ENCODE data around the gene PPP4R1. TPM values are rescaled to one million over a fixed set of nuclear protein-coding genes. Genes with fewer than 3 reads are reported as not detected.
"Not testable (repeated sequence)": the region's sequence is repeated elsewhere in the genome, so short reads cannot be mapped to it uniquely, and the experiment has no call there.

PPP4R1 gene
- total RNA-seq, 2 experiments from 2014 or later, result 40.2 to 42.0 TPM

- Mint-ChIP-seq H3K4me1 (peaks cover 39% of the 10 kb centered on the region), H3K27ac (peak overlapping the region; percentile 73), H3K4me3 (peak overlapping the region; percentile 69), H3K9me3 (no peaks in the 10 kb centered on the region), H3K36me3 (peaks cover 13% of the 10 kb centered on the region), H3K27me3 (no peaks in the 10 kb centered on the region)
- POLR2A ChIA-PET, result interaction anchor here (2.1 kb wide), 1 partner anchor 298 kb away, joined by 8 read pairs; the partner anchor contains the start of gene VAPA
- no peak for ATAC-seq (ENCODE audit: low read depth)
- DNase-seq, result no peak
These were observed 980 bp upstream of the PPP4R1 start for GRCh38 chr18:9615280-9615797.

GRCh38 chr18:9613550-9614400 lies 584 bp downstream of the PPP4R1 start:
- ATAC-seq (ENCODE audit: low read depth), result peak; percentile 41
- Mint-ChIP-seq H3K27me3 (no peaks in the 10 kb centered on the region), H3K27ac (peak overlapping the region; percentile 81), H3K9me3 (no peaks in the 10 kb centered on the region), H3K4me3 (peak overlapping the region; percentile 97), H3K4me1 (peaks cover 37% of the 10 kb centered on the region), H3K36me3 (peaks cover 13% of the 10 kb centered on the region)
- POLR2A ChIA-PET, result no interaction called here
- DNase-seq, result peak; percentile 70

DNA sequence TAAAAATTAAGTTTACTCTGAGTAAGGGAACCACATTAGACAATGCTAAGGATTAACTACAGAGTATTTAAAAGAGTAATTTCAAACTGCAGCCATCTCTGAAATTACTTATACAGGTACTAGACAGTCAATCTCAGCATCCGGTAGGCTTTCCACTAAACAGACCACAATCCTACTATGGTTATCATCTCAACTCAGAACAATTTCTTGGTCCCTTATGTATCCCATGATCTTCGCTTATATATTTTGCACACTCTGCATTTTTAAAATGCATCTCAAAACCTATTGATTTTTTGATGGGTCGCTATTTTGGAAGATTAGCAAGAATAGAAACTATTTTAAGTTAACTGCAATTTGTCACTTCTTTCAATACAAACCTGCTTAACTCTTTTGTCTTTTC lies 1.4 kb downstream of the PPP4R1 start:
- Mint-ChIP-seq H3K9me3 (no peaks in the 10 kb centered on the region), H3K36me3 (peaks cover 15% of the 10 kb centered on the region), H3K4me1 (peaks cover 44% of the 10 kb centered on the region), H3K27me3 (no peaks in the 10 kb centered on the region), H3K27ac (no peak overlapping the region), H3K4me3 (peak overlapping the region; percentile 97)
- POLR2A ChIA-PET, result no interaction called here
- DNase-seq (no peak), ATAC-seq (ENCODE audit: low read depth) (no peak)

DNA sequence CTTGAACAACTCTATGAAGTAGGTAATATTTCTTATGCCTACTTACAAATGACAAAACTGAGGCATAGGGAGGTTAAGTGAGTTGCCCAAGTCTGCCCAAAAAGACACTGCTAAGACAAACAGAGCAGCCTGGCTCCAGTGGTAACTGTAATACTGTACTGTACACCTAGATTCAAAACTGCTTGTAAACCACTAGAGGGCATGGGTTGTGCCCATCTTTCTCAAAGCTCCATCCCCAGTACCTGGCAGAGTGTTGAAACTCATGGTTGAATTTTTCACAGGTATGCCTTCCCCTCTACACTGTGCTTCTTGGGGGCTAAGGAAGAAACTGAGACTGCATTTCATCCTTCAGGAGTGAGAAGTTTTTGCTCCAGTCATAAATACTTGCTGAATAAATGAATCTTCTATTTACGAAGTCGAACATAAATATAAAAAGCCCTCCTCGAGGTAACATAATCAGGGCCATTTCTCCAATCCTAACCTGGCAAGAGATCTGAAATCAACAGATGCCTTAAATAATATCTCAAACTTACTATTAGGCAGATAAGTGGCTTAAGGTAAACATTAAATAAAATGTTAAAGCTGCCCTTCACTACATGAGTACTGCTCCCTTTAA lies 2.0 kb downstream of the PPP4R1 start:
- Mint-ChIP-seq H3K36me3 (peaks cover 15% of the 10 kb centered on the region), H3K4me3 (peak overlapping the region; percentile 47), H3K27ac (no peak overlapping the region), H3K27me3 (no peaks in the 10 kb centered on the region), H3K4me1 (peaks cover 44% of the 10 kb centered on the region), H3K9me3 (no peaks in the 10 kb centered on the region)
- POLR2A ChIA-PET, result no interaction called here
- ATAC-seq (ENCODE audit: low read depth), result peak; percentile 56
- DNase-seq, result no peak

GRCh38 chr18:9609190-9609589 lies 5.2 kb downstream of the PPP4R1 start:
- H3K4me3 Mint-ChIP-seq, result no peak overlapping the region
- POLR2A ChIA-PET, result interaction anchor here (1.0 kb wide), 1 partner anchor 275 kb away, joined by 3 read pairs; the partner anchor contains the start of gene TWSG1
- H3K27me3 Mint-ChIP-seq, result no peaks in the 10 kb centered on the region
- H3K4me1 Mint-ChIP-seq, result peaks cover 31% of the 10 kb centered on the region
- DNase-seq, result no peak
- no peak overlapping the region for H3K27ac Mint-ChIP-seq
- no peak for ATAC-seq (ENCODE audit: low read depth)
- peaks cover 20% of the 10 kb centered on the region for H3K36me3 Mint-ChIP-seq
- H3K9me3 Mint-ChIP-seq, result no peaks in the 10 kb centered on the region

DNA sequence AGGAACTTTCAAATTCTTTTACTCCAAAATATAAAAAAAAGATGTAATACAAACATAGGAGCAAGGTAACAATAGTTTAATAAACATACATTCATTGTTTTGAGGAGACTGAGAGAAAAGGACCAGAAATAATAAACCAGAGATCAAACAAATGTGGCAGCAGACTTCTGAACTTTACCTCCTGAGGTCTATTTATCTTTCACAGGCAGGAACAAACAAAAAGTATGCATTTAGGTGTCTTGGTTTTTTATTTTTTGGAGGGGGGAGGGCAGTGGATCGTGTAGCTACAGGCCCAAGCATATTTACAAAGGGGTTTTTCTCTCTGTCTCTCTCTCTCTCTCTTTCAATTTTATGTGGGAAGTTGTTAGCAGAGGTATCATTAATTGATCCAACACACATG lies 5.6 kb downstream of the PPP4R1 start:
- H3K4me1 Mint-ChIP-seq, result peaks cover 31% of the 10 kb centered on the region
- ATAC-seq (ENCODE audit: low read depth) (no peak), DNase-seq (no peak)
- POLR2A ChIA-PET, result interaction anchor here (1.0 kb wide), 1 partner anchor 274 kb away, joined by 3 read pairs; the partner anchor contains the start of gene TWSG1
- H3K9me3 Mint-ChIP-seq, result no peaks in the 10 kb centered on the region
- H3K27me3 Mint-ChIP-seq, result no peaks in the 10 kb centered on the region
- no peak overlapping the region for H3K27ac Mint-ChIP-seq
- H3K36me3 Mint-ChIP-seq, result peaks cover 21% of the 10 kb centered on the region
- no peak overlapping the region for H3K4me3 Mint-ChIP-seq

GRCh38 chr18:9608298-9608697 lies 6.1 kb downstream of the PPP4R1 start:
- no peak for DNase-seq
- POLR2A ChIA-PET, result interaction anchor here (0.7 to 1.0 kb wide), 2 partner anchors 71 to 274 kb away, joined by 3 to 5 read pairs; partner anchors contain the start of gene TWSG1
- H3K4me3 Mint-ChIP-seq, result no peak overlapping the region
- H3K4me1 Mint-ChIP-seq, result peaks cover 28% of the 10 kb centered on the region
- no peak for ATAC-seq (ENCODE audit: low read depth)
- peaks cover 21% of the 10 kb centered on the region for H3K36me3 Mint-ChIP-seq
- H3K27me3 Mint-ChIP-seq, result no peaks in the 10 kb centered on the region
- no peaks in the 10 kb centered on the region for H3K9me3 Mint-ChIP-seq
- H3K27ac Mint-ChIP-seq, result no peak overlapping the region

GRCh38 chr18:9607111-9607510 lies 7.2 kb downstream of the PPP4R1 start:
- H3K4me3 Mint-ChIP-seq; ATAC-seq (ENCODE audit: low read depth); DNase-seq; H3K27ac Mint-ChIP-seq; H3K27me3 Mint-ChIP-seq; H3K9me3 Mint-ChIP-seq; POLR2A ChIA-PET: not testable (repeated sequence)
- H3K36me3 Mint-ChIP-seq, result peaks cover 22% of the 10 kb centered on the region
- peaks cover 18% of the 10 kb centered on the region for H3K4me1 Mint-ChIP-seq

- Mint-ChIP-seq H3K4me3 (no peak overlapping the region), H3K9me3 (peaks cover 5% of the 10 kb centered on the region), H3K36me3 (peaks cover 22% of the 10 kb centered on the region), H3K27ac (no peak overlapping the region), H3K4me1 (peaks cover 15% of the 10 kb centered on the region), H3K27me3 (no peaks in the 10 kb centered on the region)
- ATAC-seq (ENCODE audit: low read depth) (no peak), DNase-seq (no peak)
- POLR2A ChIA-PET, result no interaction called here
These were observed 8.3 kb downstream of the PPP4R1 start for GRCh38 chr18:9606039-9606438.

DNA sequence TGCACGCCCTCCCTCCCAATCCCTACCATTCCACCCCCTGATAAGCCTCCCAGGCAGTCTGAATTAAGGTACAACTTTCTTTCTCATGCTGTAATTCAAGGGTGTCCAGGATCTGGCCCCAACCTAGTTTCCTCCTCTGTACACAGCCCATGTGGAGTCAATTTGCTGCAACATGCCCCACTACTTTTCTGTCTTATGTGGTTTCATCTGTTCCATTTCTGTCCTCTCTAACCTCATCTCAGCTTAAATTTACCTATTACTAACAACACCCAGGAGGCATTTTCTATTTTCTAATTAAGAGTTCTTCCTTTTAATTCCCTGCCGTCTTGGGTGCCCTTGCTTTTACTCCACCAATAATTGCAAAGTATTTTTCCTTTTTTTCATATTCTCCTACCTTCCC lies 10.0 kb downstream of the PPP4R1 start:
- POLR2A ChIA-PET, result no interaction called here
- Mint-ChIP-seq H3K27ac (no peak overlapping the region), H3K9me3 (peaks cover 5% of the 10 kb centered on the region), H3K4me1 (peaks cover 14% of the 10 kb centered on the region), H3K27me3 (no peaks in the 10 kb centered on the region), H3K4me3 (no peak overlapping the region), H3K36me3 (peaks cover 20% of the 10 kb centered on the region)
- DNase-seq (no peak), ATAC-seq (ENCODE audit: low read depth) (no peak)

DNA sequence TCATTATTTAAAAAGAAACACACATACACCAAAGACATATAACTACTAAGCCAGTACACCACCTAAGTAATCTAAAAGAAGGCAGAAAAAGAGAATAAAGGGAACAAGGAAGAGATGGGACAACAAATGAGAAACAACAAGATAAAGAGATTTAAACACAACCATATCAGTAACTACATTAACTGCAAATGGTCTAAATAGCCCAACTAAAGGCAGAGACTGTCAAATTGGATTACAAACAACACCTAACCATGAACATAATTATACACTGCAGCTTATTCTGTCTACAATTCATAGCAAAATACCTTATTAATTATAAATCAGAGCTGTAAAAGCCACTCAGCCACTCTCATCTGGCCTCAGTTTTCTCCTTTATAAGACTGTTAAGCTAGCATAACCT lies 15.0 kb downstream of the PPP4R1 start:
- ATAC-seq (ENCODE audit: low read depth) (no peak), DNase-seq (no peak)
- Mint-ChIP-seq H3K36me3 (peaks cover 30% of the 10 kb centered on the region), H3K9me3 (peaks cover 14% of the 10 kb centered on the region), H3K4me1 (peaks cover 7% of the 10 kb centered on the region), H3K4me3 (no peak overlapping the region), H3K27ac (no peak overlapping the region), H3K27me3 (no peaks in the 10 kb centered on the region)
- POLR2A ChIA-PET, result no interaction called here

DNA sequence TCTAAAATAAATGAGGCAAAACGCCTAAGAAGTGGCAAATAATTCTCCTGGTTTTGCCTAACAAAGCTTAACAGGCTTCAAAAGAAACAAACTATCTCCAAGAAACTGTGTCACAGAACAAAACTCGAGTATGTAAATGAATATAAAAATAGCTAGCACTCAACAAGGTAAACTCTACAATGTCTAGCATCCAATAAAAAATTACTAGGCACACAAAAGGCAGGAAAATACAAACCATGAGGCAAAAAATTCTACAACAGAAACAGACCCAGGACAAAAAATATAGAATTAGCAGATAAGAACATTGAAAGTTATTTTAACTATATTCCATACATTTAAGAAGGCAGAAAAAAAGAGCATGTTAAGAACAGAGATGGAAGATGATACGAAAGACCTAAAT lies 16.8 kb downstream of the PPP4R1 start:
- H3K27ac Mint-ChIP-seq, result no peak overlapping the region
- ATAC-seq (ENCODE audit: low read depth), result no peak
- POLR2A ChIA-PET, result no interaction called here
- no peaks in the 10 kb centered on the region for H3K27me3 Mint-ChIP-seq
- H3K9me3 Mint-ChIP-seq, result peaks cover 12% of the 10 kb centered on the region
- peaks cover 6% of the 10 kb centered on the region for H3K4me1 Mint-ChIP-seq
- H3K4me3 Mint-ChIP-seq, result no peak overlapping the region
- no peak for DNase-seq
- peaks cover 31% of the 10 kb centered on the region for H3K36me3 Mint-ChIP-seq

- POLR2A ChIA-PET, result no interaction called here
- Mint-ChIP-seq H3K4me3 (no peak overlapping the region), H3K27ac (no peak overlapping the region), H3K9me3 (peaks cover 11% of the 10 kb centered on the region), H3K27me3 (no peaks in the 10 kb centered on the region), H3K4me1 (peaks cover 6% of the 10 kb centered on the region), H3K36me3 (peaks cover 34% of the 10 kb centered on the region)
- no peak for ATAC-seq (ENCODE audit: low read depth)
- DNase-seq, result no peak
These were observed 17.4 kb downstream of the PPP4R1 start for GRCh38 chr18:9596843-9597526.
